HG02840 (cell line): ENCODE results near the gene PIM1.
A peak's percentile ranks its signal among the peaks of the same experiment; 100 is the strongest.

Experiments used
- ATAC-seq: cut with Tn5 transposase; IDR thresholded peaks from one replicate; pipeline ENCODE4 v1.9.1; 2021; ENCODE audit warnings: mild to moderate bottlenecking, moderate library complexity, moderate number of reproducible peaks; ENCODE audit not compliant: unreplicated experiment, low FRiP score

PIM1 gene

GRCh38 chr6:37212268-37212667, 42.3 kb downstream of the PIM1 start:
- no peak for ATAC-seq

- ATAC-seq = no peak
These were observed 48.1 kb downstream of the PIM1 start for GRCh38 chr6:37218061-37218460.

- no peak for ATAC-seq
These were observed 48.6 kb downstream of the PIM1 start for GRCh38 chr6:37218511-37218910.

GRCh38 chr6:37221585-37222124, 51.7 kb downstream of the PIM1 start:
- no peak for ATAC-seq

- ATAC-seq = peak; percentile 87
These were observed 52.4 kb downstream of the PIM1 start for GRCh38 chr6:37222125-37222967.

- ATAC-seq = no peak
These were observed 53.0 kb downstream of the PIM1 start for GRCh38 chr6:37222992-37223391.
